ENCODE measurements around the gene SLC25A47.
"Not testable (repeated sequence)": the region's sequence is repeated elsewhere in the genome, so short reads cannot be mapped to it uniquely, and the experiment has no call there.

Gene SLC25A47

DNA sequence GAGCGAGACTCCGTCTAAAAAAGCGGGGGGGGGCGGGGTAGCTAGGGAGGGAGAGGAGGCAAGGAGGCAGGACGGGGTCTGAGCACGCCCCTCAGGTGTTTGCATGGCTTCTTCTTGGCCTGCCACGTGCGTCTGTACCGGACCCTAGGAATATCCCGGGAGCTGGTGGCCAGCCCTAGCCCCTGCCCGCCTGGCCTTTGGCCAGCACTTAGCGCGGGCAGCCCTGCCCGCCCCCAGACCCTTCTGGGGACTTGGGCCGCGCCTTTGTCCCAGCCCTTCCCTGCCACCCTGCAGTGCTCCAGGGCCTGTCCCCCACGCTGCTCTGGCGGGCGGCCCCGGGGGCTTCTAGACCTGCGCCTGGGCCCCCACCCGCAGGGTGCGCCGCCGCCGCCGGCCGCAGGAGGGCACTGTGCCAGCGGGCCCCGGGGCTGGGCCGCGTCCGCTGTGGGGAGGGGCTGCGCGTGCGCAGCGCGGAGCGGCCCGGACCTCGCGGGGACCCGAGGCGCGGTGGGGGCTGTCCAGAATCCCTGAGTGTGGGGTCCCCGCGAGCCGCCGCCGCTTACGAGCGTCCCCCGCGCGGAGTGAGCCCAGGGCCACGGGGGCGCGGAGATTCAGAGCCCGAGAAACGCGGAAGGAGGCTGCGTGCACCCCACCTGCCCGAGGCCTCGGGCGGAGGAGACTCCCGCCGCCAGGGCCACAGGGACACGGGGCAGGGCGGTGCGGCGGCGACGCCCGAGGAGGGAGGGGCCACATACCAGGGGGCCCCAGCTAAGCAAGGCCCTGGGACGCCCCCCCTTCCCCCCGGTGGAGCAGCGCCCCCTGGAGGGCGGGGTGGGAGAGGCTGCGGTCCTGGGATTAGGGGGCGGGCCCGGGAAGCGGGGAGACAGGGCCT, 37.9 kb upstream of the SLC25A47 start:
- Histone ChIP-seq H3K4me3 (ENCODE audit: low read length) (peak overlapping the region; percentile 89), H3K36me3 (ENCODE audit: insufficient read depth, low read length) (no peaks in the 10 kb centered on the region), H3K4me1 (ENCODE audit: control insufficient read depth, insufficient read depth, low read length) (peaks cover 18% of the 10 kb centered on the region), H3K27me3 (ENCODE audit: control insufficient read depth, insufficient read depth, low read length) (no peaks in the 10 kb centered on the region), H3K4me2 (ENCODE audit: low read length) (peak overlapping the region; percentile 99), H3K9ac (ENCODE audit: low read depth, low read length) (peak overlapping the region; percentile 97), H3K9me3 (replicated peaks; ENCODE audit: low read length) (no peaks in the 10 kb centered on the region)

DNA sequence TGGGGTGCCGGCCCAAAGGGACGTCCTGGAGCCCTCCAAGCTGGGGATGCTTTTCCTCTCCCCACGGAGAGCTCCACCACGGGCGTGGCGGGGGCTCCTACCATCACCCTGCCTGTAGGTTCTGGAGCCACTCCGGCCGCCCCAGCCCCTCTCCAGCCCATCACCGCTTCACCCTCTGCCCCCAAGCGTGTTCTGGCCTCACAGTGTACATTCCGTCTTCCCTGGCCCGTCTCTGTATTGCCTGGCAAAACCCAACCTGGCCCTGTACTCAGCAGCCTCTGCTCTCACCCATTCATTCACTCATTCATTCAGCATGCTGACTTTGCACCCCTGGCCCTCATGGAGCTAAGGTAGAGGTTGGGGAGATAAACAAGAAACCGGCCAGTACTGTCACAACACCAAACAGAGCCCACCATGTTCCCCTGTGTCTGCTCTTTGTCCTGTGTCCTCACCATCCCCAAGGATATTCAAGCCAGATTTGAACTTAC, 37.2 kb upstream of the SLC25A47 start:
- Histone ChIP-seq H3K4me2 (ENCODE audit: low read length) (peak overlapping the region; percentile 99), H3K4me3 (ENCODE audit: low read length) (peak overlapping the region; percentile 89), H3K9me3 (replicated peaks; ENCODE audit: low read length) (no peaks in the 10 kb centered on the region), H3K36me3 (ENCODE audit: insufficient read depth, low read length) (peaks cover 2% of the 10 kb centered on the region), H3K27me3 (ENCODE audit: control insufficient read depth, insufficient read depth, low read length) (no peaks in the 10 kb centered on the region), H3K9ac (ENCODE audit: low read depth, low read length) (peak overlapping the region; percentile 97), H3K4me1 (ENCODE audit: control insufficient read depth, insufficient read depth, low read length) (peaks cover 17% of the 10 kb centered on the region)

GRCh38 chr14:100286484-100287191, 36.5 kb upstream of the SLC25A47 start:
- no peak overlapping the region for H3K4me2 ChIP-seq (ENCODE audit: low read length)
- no peaks in the 10 kb centered on the region for H3K27me3 ChIP-seq (ENCODE audit: control insufficient read depth, insufficient read depth, low read length)
- no peaks in the 10 kb centered on the region for H3K9me3 ChIP-seq (replicated peaks; ENCODE audit: low read length)
- H3K4me3 ChIP-seq (ENCODE audit: low read length), result no peak overlapping the region
- no peak overlapping the region for H3K9ac ChIP-seq (ENCODE audit: low read depth, low read length)
- peaks cover 10% of the 10 kb centered on the region for H3K4me1 ChIP-seq (ENCODE audit: control insufficient read depth, insufficient read depth, low read length)
- H3K36me3 ChIP-seq (ENCODE audit: insufficient read depth, low read length), result peaks cover 7% of the 10 kb centered on the region

- H3K36me3 ChIP-seq (ENCODE audit: insufficient read depth, low read length), result peaks cover 14% of the 10 kb centered on the region
- no peaks in the 10 kb centered on the region for H3K27me3 ChIP-seq (ENCODE audit: control insufficient read depth, insufficient read depth, low read length)
- no peak overlapping the region for H3K9ac ChIP-seq (ENCODE audit: low read depth, low read length)
- H3K4me1 ChIP-seq (ENCODE audit: control insufficient read depth, insufficient read depth, low read length), result peaks cover 8% of the 10 kb centered on the region
- H3K4me2 ChIP-seq (ENCODE audit: low read length), result no peak overlapping the region
- no peaks in the 10 kb centered on the region for H3K9me3 ChIP-seq (replicated peaks; ENCODE audit: low read length)
- no peak overlapping the region for H3K4me3 ChIP-seq (ENCODE audit: low read length)
Observed at GRCh38 chr14:100287202-100287997, 35.7 kb upstream of the SLC25A47 start.

GRCh38 chr14:100287998-100288295, 35.2 kb upstream of the SLC25A47 start:
- peaks cover 14% of the 10 kb centered on the region for H3K36me3 ChIP-seq (ENCODE audit: insufficient read depth, low read length)
- not testable (repeated sequence) for H3K4me2 ChIP-seq (ENCODE audit: low read length); H3K9me3 ChIP-seq (replicated peaks; ENCODE audit: low read length); H3K4me1 ChIP-seq (ENCODE audit: control insufficient read depth, insufficient read depth, low read length); H3K4me3 ChIP-seq (ENCODE audit: low read length); H3K9ac ChIP-seq (ENCODE audit: low read depth, low read length); H3K27me3 ChIP-seq (ENCODE audit: control insufficient read depth, insufficient read depth, low read length)

GRCh38 chr14:100288382-100289185, 34.6 kb upstream of the SLC25A47 start:
- peaks cover 8% of the 10 kb centered on the region for H3K4me1 ChIP-seq (ENCODE audit: control insufficient read depth, insufficient read depth, low read length)
- peaks cover 14% of the 10 kb centered on the region for H3K36me3 ChIP-seq (ENCODE audit: insufficient read depth, low read length)
- no peaks in the 10 kb centered on the region for H3K27me3 ChIP-seq (ENCODE audit: control insufficient read depth, insufficient read depth, low read length)
- no peak overlapping the region for H3K4me3 ChIP-seq (ENCODE audit: low read length)
- H3K4me2 ChIP-seq (ENCODE audit: low read length), result no peak overlapping the region
- no peak overlapping the region for H3K9ac ChIP-seq (ENCODE audit: low read depth, low read length)
- no peaks in the 10 kb centered on the region for H3K9me3 ChIP-seq (replicated peaks; ENCODE audit: low read length)

GRCh38 chr14:100289916-100290606, 33.1 kb upstream of the SLC25A47 start:
- H3K9ac ChIP-seq (ENCODE audit: low read depth, low read length), result no peak overlapping the region
- H3K4me1 ChIP-seq (ENCODE audit: control insufficient read depth, insufficient read depth, low read length), result peaks cover 8% of the 10 kb centered on the region
- no peak overlapping the region for H3K4me2 ChIP-seq (ENCODE audit: low read length)
- H3K9me3 ChIP-seq (replicated peaks; ENCODE audit: low read length), result no peaks in the 10 kb centered on the region
- peaks cover 14% of the 10 kb centered on the region for H3K36me3 ChIP-seq (ENCODE audit: insufficient read depth, low read length)
- no peak overlapping the region for H3K4me3 ChIP-seq (ENCODE audit: low read length)
- H3K27me3 ChIP-seq (ENCODE audit: control insufficient read depth, insufficient read depth, low read length), result no peaks in the 10 kb centered on the region

DNA sequence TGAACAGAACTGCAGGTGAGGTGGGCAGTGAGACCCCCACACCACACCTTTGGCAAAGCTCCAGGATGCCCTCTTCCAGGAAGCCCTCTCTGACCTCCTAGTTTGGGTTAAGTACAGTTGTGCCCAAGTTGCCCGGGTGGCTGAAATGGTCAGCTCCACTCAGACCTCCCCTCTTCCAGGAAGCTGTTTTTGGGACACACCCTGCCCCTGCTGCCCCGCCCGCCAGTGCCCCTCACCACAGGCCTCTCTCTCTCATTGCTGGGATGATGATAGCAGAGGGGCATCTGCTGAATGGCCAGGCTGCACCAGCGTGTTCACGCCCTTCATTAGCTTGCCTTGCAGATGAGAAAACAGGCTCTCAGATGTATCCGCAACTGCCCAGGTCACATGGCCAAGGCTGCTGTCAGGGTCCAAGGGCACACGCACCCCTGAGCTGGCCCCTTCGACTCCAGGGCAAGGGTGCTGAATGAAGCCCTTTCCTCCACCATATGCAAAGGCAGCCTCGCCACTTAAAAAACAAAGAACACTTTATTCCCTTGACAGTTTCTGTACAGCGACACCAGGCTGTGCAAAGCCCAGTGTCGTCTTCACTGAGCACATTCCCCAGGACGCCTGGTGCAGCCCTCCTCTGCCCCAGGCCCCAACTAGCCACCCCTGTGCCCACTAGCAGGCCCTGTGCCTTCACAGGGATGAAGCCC, 32.4 kb upstream of the SLC25A47 start:
- H3K4me3 ChIP-seq (ENCODE audit: low read length), result no peak overlapping the region

GRCh38 chr14:100291305-100292075, 31.6 kb upstream of the SLC25A47 start:
- no peak overlapping the region for H3K9ac ChIP-seq (ENCODE audit: low read depth, low read length)
- no peaks in the 10 kb centered on the region for H3K27me3 ChIP-seq (ENCODE audit: control insufficient read depth, insufficient read depth, low read length)
- H3K4me1 ChIP-seq (ENCODE audit: control insufficient read depth, insufficient read depth, low read length), result no peaks in the 10 kb centered on the region
- no peak overlapping the region for H3K4me2 ChIP-seq (ENCODE audit: low read length)
- no peaks in the 10 kb centered on the region for H3K9me3 ChIP-seq (replicated peaks; ENCODE audit: low read length)
- peaks cover 14% of the 10 kb centered on the region for H3K36me3 ChIP-seq (ENCODE audit: insufficient read depth, low read length)
- H3K4me3 ChIP-seq (ENCODE audit: low read length), result no peak overlapping the region

More for the DNA sequence above, 32.4 kb upstream of the SLC25A47 start:
- Histone ChIP-seq H3K4me1 (ENCODE audit: control insufficient read depth, insufficient read depth, low read length) (peaks cover 4% of the 10 kb centered on the region), H3K4me2 (ENCODE audit: low read length) (no peak overlapping the region), H3K27me3 (ENCODE audit: control insufficient read depth, insufficient read depth, low read length) (no peaks in the 10 kb centered on the region), H3K9ac (ENCODE audit: low read depth, low read length) (no peak overlapping the region), H3K36me3 (ENCODE audit: insufficient read depth, low read length) (peaks cover 14% of the 10 kb centered on the region), H3K9me3 (replicated peaks; ENCODE audit: low read length) (no peaks in the 10 kb centered on the region)

Data from skeletal muscle satellite cell (primary cell).